GM12873 (cell line): ENCODE measurements around the gene EDIL3.

Experiments
- CTCF ChIP-seq: IDR thresholded peaks from 2 replicates; pipeline ENCODE4 v1.5.1; 2012; ENCODE audit warnings: low read depth, mild to moderate bottlenecking, moderate library complexity, low read length, control low read depth; ENCODE audit not compliant: insufficient read depth; ENCODE audit errors: missing control alignments

EDIL3 gene

GRCh38 chr5:83973925-83974815, 410.5 kb downstream of the EDIL3 start:
- TF ChIP-seq CTCF = no peak

GRCh38 chr5:83972909-83973308, 411.8 kb downstream of the EDIL3 start:
- no peak for TF ChIP-seq CTCF

GRCh38 chr5:83972236-83972635, 412.4 kb downstream of the EDIL3 start:
- no peak for TF ChIP-seq CTCF

- no peak for TF ChIP-seq CTCF
These were observed 417.3 kb downstream of the EDIL3 start for GRCh38 chr5:83967417-83967816.

GRCh38 chr5:83965441-83965840, 419.2 kb downstream of the EDIL3 start:
- no peak for TF ChIP-seq CTCF

- TF ChIP-seq CTCF = no peak
These were observed 420.4 kb downstream of the EDIL3 start for GRCh38 chr5:83964271-83964670.

GRCh38 chr5:83957188-83957587, 427.5 kb downstream of the EDIL3 start:
- no peak for TF ChIP-seq CTCF
